ENCODE measurements around the gene TMEM183A.

DNA sequence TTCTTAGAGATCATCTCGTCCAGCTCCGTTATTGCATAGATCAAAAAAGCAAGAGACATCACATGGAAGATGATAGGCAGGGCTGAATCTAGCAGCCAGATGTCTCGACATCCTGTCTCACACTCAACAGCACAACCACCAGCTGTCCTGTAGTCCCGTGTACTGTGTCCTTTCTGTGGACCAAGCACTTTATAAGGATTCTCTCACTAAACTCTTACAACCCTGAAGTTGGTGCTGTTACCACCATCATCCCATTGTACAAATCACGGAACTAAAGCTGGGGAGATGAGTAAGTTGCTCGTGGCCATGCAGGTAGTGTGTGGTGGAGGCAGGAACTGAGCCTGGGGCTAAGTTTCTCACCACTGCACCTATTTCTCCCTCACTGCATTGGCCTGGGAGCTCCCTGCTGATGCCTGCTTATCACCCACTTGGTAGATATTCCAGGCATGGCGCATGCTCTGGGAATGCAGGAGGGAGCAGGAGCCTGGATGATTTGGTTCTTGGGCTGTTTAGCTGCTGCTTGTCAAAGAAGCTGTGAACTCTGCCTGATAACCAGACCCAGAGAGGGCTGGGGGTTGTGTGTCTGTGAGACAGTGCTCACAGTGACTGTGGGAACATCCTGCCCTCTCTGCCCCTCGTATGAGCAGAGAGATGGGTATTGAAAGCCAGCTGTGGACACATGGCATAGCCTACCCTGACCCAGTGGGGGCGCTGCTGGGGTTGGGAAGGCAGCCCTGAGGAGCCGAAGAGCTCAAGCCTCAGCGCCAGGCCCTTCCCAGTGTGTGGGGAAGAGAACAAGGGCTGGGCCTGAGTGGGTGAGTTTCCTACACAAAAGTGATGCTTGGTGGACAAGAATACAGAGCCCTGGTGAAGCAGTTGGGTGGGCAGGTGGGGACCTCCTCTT lies 32.7 kb downstream of the TMEM183A start:
- TF ChIP-seq EZH2 (IDR thresholded peaks at IDR 0.05; ENCODE audit: borderline replicate concordance) = no peak
- TF ChIP-seq, protein P1, sequence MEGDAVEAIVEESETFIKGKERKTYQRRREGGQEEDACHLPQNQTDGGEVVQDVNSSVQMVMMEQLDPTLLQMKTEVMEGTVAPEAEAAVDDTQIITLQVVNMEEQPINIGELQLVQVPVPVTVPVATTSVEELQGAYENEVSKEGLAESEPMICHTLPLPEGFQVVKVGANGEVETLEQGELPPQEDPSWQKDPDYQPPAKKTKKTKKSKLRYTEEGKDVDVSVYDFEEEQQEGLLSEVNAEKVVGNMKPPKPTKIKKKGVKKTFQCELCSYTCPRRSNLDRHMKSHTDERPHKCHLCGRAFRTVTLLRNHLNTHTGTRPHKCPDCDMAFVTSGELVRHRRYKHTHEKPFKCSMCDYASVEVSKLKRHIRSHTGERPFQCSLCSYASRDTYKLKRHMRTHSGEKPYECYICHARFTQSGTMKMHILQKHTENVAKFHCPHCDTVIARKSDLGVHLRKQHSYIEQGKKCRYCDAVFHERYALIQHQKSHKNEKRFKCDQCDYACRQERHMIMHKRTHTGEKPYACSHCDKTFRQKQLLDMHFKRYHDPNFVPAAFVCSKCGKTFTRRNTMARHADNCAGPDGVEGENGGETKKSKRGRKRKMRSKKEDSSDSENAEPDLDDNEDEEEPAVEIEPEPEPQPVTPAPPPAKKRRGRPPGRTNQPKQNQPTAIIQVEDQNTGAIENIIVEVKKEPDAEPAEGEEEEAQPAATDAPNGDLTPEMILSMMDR (IDR thresholded peaks at IDR 0.05; ENCODE audit: poor library complexity) = peak; percentile 27
- no peak for TF ChIP-seq EZH2phosphoT487 (IDR thresholded peaks at IDR 0.05; ENCODE audit: low read depth, severe bottlenecking, unreplicated experiment)
